Osteoblast (primary cell): ENCODE results near the gene ARPC2. TPM values are rescaled to one million over a fixed set of nuclear protein-coding genes. Genes with fewer than 3 reads are reported as not detected.
"Not testable (repeated sequence)": the region's sequence is repeated elsewhere in the genome, so short reads cannot be mapped to it uniquely, and the experiment has no call there.

ENCODE experiments used
- DNase-seq: peaks from one replicate; pipeline ENCODE4 v3.0.0; 2011; ENCODE audit warnings: low spot score, mixed read lengths; ENCODE audit not compliant: insufficient read length; ENCODE audit errors: missing footprints
- H2AFZ ChIP-seq: 2 replicates; pipeline ENCODE4 v1.6.0; 2011; ENCODE audit warnings: mild to moderate bottlenecking, low read length
- H3K27ac ChIP-seq: 2 replicates; pipeline ENCODE4 v1.5.1; 2011; ENCODE audit warnings: mild to moderate bottlenecking, low read depth, low read length, moderate library complexity
- H3K27me3 ChIP-seq: 2 replicates; pipeline ENCODE4 v1.6.0; 2012; ENCODE audit warnings: mild to moderate bottlenecking, control low read depth, inconsistent platforms, low read length, moderate library complexity; ENCODE audit not compliant: insufficient read depth
- H3K36me3 ChIP-seq: 2 replicates; pipeline ENCODE4 v1.5.1; 2011; ENCODE audit warnings: mild to moderate bottlenecking, low read length, control low read depth, moderate library complexity; ENCODE audit not compliant: insufficient read depth
- H3K4me1 ChIP-seq: 2 replicates; pipeline ENCODE4 v1.5.1; 2011; ENCODE audit warnings: mild to moderate bottlenecking, low read length, control low read depth, moderate library complexity; ENCODE audit not compliant: insufficient read depth
- H3K4me2 ChIP-seq: 2 replicates; pipeline ENCODE4 v1.6.0; 2011; ENCODE audit warnings: mild to moderate bottlenecking, low read length; ENCODE audit not compliant: insufficient read depth
- H3K4me3 ChIP-seq: fragments of 200-600 bp; sonication (generic); 3 replicates; pipeline ENCODE4 v1.5.1; 2012; ENCODE audit warnings: mild to moderate bottlenecking, low read length, inconsistent platforms; ENCODE audit not compliant: insufficient read depth
- H3K79me2 ChIP-seq: 2 replicates; pipeline ENCODE4 v1.6.0; 2012; ENCODE audit warnings: mild to moderate bottlenecking, low read length, control low read depth, inconsistent platforms; ENCODE audit not compliant: insufficient read depth
- H3K9me3 ChIP-seq: 2 replicates; pipeline ENCODE4 v1.5.1; 2011; ENCODE audit warnings: low read depth, low read length, control low read depth
- H4K20me1 ChIP-seq: 2 replicates; pipeline ENCODE4 v1.6.0; 2012; ENCODE audit warnings: mild to moderate bottlenecking, low read length, control low read depth; ENCODE audit not compliant: insufficient read depth
- CTCF ChIP-seq: IDR thresholded peaks from 2 replicates; pipeline ENCODE4 v1.5.1; 2011; ENCODE audit warnings: mild to moderate bottlenecking, low read depth, low read length, moderate library complexity; ENCODE audit errors: extremely low read depth
- total RNA-seq: library from RNA; depleted of rRNA; stranded (reverse); fragments of >200 nt; gene quantifications from 2 replicates; pipeline ENCODE4 v1.2.3, GENCODE V29; 2012

ARPC2 gene
- total RNA-seq, 1 donor, result 301 TPM

GRCh38 chr2:218169757-218170546, 47.0 kb upstream of the ARPC2 start:
- Histone ChIP-seq H3K36me3 (no peaks in the 10 kb centered on the region), H3K4me2 (no peak overlapping the region), H3K9me3 (no peaks in the 10 kb centered on the region), H3K4me3 (no peak overlapping the region), H3K27me3 (peaks cover 7% of the 10 kb centered on the region), H4K20me1 (no peaks in the 10 kb centered on the region), H3K4me1 (peaks cover 2% of the 10 kb centered on the region), H2AFZ (peak overlapping the region; percentile 70), H3K79me2 (no peaks in the 10 kb centered on the region), H3K27ac (no peak overlapping the region)
- DNase-seq, result no peak
- no peak for TF ChIP-seq CTCF

- H3K4me2 ChIP-seq, H3K4me3 ChIP-seq: not testable (repeated sequence)
Measured at GRCh38 chr2:218171744-218172143, 45.2 kb upstream of the ARPC2 start.

GRCh38 chr2:218172845-218173244, 44.1 kb upstream of the ARPC2 start:
- no peak for TF ChIP-seq CTCF
- H3K79me2 ChIP-seq, result no peaks in the 10 kb centered on the region

More at GRCh38 chr2:218171744-218172143, 45.2 kb upstream of the ARPC2 start:
- not testable (repeated sequence) for H3K79me2 ChIP-seq, H3K27me3 ChIP-seq, H3K36me3 ChIP-seq, H4K20me1 ChIP-seq, DNase-seq, H3K27ac ChIP-seq, H3K9me3 ChIP-seq, H2AFZ ChIP-seq, H3K4me1 ChIP-seq

GRCh38 chr2:218179782-218180181, 37.2 kb upstream of the ARPC2 start:
- no peak overlapping the region for H3K4me2 ChIP-seq
- no peaks in the 10 kb centered on the region for H3K79me2 ChIP-seq
- no peak overlapping the region for H3K27ac ChIP-seq
- H3K27me3 ChIP-seq, result peaks cover 12% of the 10 kb centered on the region
- no peak for TF ChIP-seq CTCF
- H2AFZ ChIP-seq, result no peak overlapping the region
- DNase-seq, result no peak
- no peaks in the 10 kb centered on the region for H3K9me3 ChIP-seq
- no peaks in the 10 kb centered on the region for H4K20me1 ChIP-seq
- H3K4me3 ChIP-seq, result no peak overlapping the region
- H3K4me1 ChIP-seq, result no peaks in the 10 kb centered on the region
- no peaks in the 10 kb centered on the region for H3K36me3 ChIP-seq

More at GRCh38 chr2:218172845-218173244, 44.1 kb upstream of the ARPC2 start:
- Histone ChIP-seq H3K4me1 (peaks cover 2% of the 10 kb centered on the region), H3K4me3 (no peak overlapping the region), H3K27ac (no peak overlapping the region), H4K20me1 (no peaks in the 10 kb centered on the region), H2AFZ (no peak overlapping the region), H3K27me3 (no peaks in the 10 kb centered on the region), H3K9me3 (no peaks in the 10 kb centered on the region), H3K4me2 (no peak overlapping the region), H3K36me3 (no peaks in the 10 kb centered on the region)
- no peak for DNase-seq
